Activated naive CD4-positive, alpha-beta T cell treated with anti-CD3 and anti-CD28 coated beads, Interleukin-2, amount 50 U/mL, for 16 hours (primary cell): ENCODE results near the gene SPIRE1.
"Not testable (repeated sequence)": the region's sequence is repeated elsewhere in the genome, so short reads cannot be mapped to it uniquely, and the experiment has no call there.

Experiments
- DNase-seq: peaks from one replicate; pipeline ENCODE4 v3.0.0-alpha.2; 2020

The SPIRE1 gene

DNA sequence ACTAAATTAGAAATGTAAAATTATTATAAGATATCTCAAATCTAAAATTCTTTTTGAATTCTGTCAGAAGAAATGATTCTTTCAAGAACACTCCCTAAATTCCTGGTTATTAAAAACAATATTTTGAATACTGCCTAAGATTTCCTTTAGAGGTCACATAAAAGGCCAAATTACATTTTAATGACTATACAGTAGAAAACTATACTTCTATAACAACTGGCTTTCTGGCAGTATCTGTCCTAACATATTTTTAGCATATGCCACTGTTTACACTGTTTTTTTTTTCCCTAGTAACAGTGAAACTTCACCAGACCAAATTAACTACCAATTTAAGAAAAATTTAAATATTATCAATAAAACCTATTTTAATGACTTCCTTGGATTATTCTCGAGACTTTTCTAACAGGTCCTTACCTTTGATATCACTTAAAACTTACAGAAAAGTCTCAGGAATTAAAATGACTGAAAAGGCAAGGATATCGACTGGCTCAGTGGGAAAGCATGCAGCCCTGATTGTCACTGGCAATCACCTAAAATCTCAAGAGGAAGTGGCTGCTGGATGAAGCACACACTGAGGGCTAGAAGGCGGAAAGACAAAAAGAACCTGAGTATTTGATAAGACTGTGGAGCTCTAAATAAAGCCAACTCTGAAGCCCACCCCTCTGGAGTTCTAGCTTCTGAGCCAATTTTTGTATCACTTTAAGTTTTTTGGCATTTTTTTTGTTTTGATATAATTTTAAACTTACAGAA, 59.6 kb downstream of the SPIRE1 start:
- DNase-seq, result no peak

DNA sequence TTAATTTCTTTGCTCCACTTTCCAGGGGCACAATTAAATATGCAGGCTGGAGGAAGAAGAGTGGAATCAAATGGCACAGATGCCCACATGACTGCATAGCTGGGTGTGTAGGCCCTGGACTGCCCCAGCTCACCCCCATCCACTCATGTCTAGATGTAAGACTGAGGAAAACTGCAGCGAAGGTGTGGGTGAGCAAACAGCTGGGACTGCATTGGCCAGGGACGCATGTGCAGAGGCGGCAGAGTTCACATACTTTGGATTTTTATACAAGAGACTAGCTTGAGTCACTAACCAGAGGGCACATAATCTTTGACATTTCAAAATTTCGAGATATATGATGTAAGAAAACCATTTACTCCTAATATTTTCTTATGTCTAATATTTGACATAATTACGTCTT, 60.1 kb downstream of the SPIRE1 start:
- no peak for DNase-seq

GRCh38 chr18:12595571-12596255, 62.2 kb downstream of the SPIRE1 start:
- no peak for DNase-seq

- DNase-seq, result no peak
Observed at GRCh38 chr18:12593866-12594265, 64.0 kb downstream of the SPIRE1 start.

GRCh38 chr18:12592597-12593127, 65.2 kb downstream of the SPIRE1 start:
- DNase-seq, result no peak

GRCh38 chr18:12589448-12589847, 68.5 kb downstream of the SPIRE1 start:
- DNase-seq, result no peak

GRCh38 chr18:12586956-12587355, 71.0 kb downstream of the SPIRE1 start:
- DNase-seq, result no peak

DNA sequence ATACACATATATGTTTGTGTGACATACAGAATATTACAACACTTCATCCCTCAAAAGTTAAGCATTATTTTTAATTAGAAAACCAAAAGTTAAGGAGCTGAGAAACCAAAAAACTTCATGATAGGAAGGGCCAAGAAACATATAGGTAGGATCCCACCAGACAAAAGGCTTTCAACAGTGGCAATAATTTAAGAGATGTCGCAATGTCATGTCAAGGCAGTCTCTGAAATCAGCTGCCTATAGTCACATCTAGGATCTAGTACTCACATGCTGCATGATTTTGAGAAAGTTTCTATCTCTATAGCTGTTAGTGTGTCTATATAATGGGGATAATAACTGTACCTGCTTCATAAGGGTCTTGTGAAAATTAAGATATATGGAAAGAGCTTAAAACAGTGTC, 72.7 kb downstream of the SPIRE1 start:
- DNase-seq, result no peak

DNA sequence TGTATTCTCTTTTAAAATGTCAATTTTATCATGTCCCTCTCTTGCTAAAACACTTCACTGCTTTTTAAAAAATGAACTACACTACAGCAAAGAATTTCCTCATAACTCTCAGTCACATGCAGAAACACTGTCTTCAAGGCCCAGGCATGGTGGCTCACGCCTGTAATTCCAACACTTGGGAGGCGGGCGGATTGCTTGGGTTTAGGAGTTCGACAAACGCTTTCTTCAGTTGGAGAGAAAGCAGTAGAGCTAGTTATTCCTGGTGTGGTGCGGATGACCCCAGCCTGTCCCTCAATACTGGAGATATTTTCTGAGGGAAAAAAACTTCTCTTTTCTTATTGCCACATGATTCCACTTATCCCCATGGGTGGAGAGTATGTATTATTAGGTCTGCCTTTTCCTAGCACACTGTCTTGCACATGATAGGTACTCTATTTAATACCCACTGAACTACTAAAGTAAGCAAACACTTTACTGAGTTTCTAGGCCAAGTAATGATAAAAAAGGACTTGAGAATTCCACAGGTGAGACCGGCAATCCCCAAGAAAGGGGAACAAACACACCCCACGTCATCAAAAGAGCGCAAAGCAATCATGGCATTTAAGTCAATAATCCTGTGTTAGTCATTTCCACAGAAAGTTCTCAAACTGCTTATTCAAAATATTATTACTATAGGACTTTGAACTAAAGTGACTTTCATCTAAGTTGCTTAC, 77.1 kb downstream of the SPIRE1 start:
- DNase-seq, result no peak

DNA sequence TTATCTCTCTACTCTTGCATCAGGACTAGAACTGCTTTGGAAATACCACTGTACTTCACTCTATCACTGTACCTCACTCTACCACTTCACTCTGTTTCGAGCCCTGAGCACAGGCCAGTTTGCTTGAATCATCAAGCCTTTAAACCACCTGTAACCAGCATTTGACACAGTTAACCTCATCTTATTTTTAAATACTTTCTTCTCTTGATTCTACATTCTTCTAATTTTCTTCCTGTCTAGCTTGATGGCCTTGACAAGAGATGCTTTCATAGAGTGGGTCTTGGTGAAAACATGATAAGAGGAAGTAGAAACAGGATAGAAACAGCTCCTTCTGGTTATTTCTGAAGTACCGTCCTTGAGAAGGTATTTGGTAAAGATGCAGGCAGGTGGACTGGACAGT, 78.1 kb downstream of the SPIRE1 start:
- DNase-seq, result no peak

GRCh38 chr18:12577848-12578247, 80.1 kb downstream of the SPIRE1 start:
- DNase-seq, result no peak

GRCh38 chr18:12574494-12575185, 83.3 kb downstream of the SPIRE1 start:
- no peak for DNase-seq

DNA sequence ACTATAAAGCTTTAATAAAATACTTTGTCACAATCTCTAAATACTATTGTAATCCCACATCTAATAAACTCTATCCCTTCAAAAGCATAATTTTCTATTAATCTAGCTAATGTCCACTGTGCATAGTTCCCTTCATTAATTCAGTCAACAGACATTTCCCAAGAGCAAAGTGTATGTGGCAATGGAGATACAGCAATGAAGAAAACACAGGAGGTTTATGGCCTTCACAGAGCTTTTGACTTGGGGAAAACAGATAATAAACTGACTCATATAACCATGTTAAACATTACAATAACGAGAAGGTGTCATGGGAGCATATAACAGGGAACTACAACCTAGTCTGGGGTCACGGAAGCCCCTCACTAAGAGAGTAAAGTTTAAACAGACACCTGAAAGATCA, 86.3 kb downstream of the SPIRE1 start:
- no peak for DNase-seq

DNA sequence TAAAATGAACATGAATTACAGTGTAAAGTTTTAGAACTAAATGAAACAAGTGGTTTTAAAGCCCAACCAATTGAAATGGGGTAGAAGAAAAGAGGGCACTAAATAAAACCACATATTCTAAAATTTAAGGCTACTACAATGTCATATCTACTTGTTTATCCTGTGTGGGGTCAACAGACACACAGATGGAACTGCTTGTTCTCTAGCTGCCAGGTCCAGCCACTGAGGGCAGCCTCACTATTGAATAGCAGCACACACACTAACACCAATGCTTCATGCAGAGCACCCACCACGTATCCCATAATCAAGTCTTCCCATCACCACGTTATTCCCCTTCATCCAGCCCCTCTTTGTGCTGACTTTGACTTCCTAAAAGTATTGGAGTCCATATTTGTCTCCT, 88.1 kb downstream of the SPIRE1 start:
- no peak for DNase-seq

GRCh38 chr18:12567849-12568248, 90.1 kb downstream of the SPIRE1 start:
- no peak for DNase-seq

DNA sequence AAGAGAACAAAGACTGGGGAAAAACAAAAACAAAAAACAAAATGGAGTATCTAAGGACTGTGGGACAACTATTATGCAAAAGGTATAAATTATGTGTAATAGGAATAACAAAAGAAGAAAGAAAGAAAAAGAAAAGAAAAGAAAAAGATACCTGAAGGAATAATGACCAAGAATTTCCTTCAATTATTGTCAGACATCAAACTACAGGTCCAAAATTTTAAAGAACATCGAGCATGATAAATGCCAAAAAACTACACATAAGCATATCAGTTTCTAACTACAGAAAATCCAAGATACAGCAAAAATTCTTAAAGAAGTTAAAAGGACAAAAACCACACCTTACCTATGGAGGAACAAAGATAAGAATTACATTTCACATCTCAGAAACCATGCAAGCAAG, 93.0 kb downstream of the SPIRE1 start:
- no peak for DNase-seq

GRCh38 chr18:12564378-12564777, 93.5 kb downstream of the SPIRE1 start:
- DNase-seq, result no peak

DNA sequence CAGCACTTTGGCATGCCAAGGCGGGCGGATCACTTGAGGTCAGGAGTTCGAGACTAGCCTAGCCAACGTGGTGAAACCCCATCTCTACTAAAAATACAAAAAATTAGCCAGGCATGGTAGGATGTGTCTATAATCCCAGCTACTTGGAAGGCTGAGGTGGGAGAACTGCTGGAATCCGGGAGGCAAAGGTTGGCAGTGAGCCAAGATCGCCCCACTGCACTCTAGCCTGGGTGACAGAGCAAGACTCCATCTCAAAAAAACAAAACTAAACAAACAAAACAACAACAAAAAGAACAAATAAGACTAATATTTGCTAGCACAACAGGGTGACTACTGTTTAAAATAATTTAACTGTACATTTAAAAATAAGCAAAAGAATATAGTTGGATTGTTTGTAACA, 97.3 kb downstream of the SPIRE1 start:
- not testable (repeated sequence) for DNase-seq

DNA sequence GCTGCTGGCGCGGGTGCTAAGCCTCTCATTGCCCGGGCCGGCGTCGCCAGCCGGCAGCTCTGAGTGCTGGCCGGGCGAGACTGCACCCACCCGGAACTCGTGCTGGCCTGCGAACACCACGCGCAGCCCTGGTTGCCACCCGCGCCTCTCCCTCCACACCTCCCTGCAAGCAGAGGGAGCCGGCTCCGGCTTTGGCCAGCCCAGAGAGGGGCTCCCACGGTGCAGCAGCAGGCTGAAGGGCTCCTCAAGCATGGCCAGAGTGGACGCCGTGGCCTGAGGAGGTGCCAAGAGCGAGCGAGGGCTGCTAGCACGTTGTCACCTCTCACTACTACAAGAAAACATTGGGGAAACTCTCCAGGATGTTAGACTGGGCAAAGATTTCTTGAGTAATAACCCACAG, 98.6 kb downstream of the SPIRE1 start:
- no peak for DNase-seq

GRCh38 chr18:12556946-12557806, 100.7 kb downstream of the SPIRE1 start:
- no peak for DNase-seq

- no peak for DNase-seq
Observed at GRCh38 chr18:12554796-12555388, 103.0 kb downstream of the SPIRE1 start.

DNA sequence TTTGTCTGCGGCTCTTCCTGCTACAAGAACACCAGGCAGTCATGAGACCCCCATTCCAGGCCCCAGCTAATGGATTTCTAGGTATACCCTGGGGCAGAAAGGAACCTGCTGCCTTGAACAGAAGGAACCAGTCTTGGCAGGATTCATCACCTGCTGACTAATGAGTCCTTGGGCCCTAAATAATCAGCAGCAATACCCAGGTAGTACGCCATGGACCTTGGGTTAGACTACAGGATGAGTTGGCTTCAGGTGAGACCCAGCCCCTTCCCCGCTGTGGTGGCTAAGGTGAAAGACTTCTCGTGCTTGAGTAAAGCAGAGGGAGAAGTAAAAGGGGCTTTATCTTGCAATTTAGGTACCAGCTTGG, 105.0 kb downstream of the SPIRE1 start:
- DNase-seq, result no peak
